ENCODE data around the gene EDNRA.

EDNRA gene

GRCh38 chr4:147496500-147496899 is 15.6 kb downstream of the EDNRA start:
- DNase-seq (ENCODE audit: low read depth in 1 of 2, low spot score in 1 of 2), result no peak

- no peak for DNase-seq (ENCODE audit: low read depth in 1 of 2, low spot score in 1 of 2)
These were observed 17.2 kb downstream of the EDNRA start for GRCh38 chr4:147498031-147498660.

GRCh38 chr4:147508346-147508745 is 27.4 kb downstream of the EDNRA start:
- DNase-seq (ENCODE audit: low read depth in 1 of 2, low spot score in 1 of 2), result no peak

GRCh38 chr4:147509386-147509785 is 28.5 kb downstream of the EDNRA start:
- DNase-seq (ENCODE audit: low read depth in 1 of 2, low spot score in 1 of 2), result no peak

- DNase-seq (ENCODE audit: low read depth in 1 of 2, low spot score in 1 of 2), result no peak
These were observed 30.2 kb downstream of the EDNRA start for GRCh38 chr4:147510962-147511668.

GRCh38 chr4:147513091-147513490 is 32.2 kb downstream of the EDNRA start:
- no peak for DNase-seq (ENCODE audit: low read depth in 1 of 2, low spot score in 1 of 2)

GRCh38 chr4:147513952-147514351 is 33.1 kb downstream of the EDNRA start:
- no peak for DNase-seq (ENCODE audit: low read depth in 1 of 2, low spot score in 1 of 2)

GRCh38 chr4:147515220-147515936 is 34.5 kb downstream of the EDNRA start:
- DNase-seq (ENCODE audit: low read depth in 1 of 2, low spot score in 1 of 2), result no peak

- DNase-seq (ENCODE audit: low read depth in 1 of 2, low spot score in 1 of 2), result no peak
These were observed 35.2 kb downstream of the EDNRA start for GRCh38 chr4:147516133-147516532.

- DNase-seq (ENCODE audit: low read depth in 1 of 2, low spot score in 1 of 2), result no peak
These were observed 37.2 kb downstream of the EDNRA start for GRCh38 chr4:147518086-147518485.

GRCh38 chr4:147518846-147519767 is 38.2 kb downstream of the EDNRA start:
- DNase-seq (ENCODE audit: low read depth in 1 of 2, low spot score in 1 of 2), result no peak

GRCh38 chr4:147524601-147525000 is 43.7 kb downstream of the EDNRA start:
- DNase-seq (ENCODE audit: low read depth in 1 of 2, low spot score in 1 of 2), result no peak

- no peak for DNase-seq (ENCODE audit: low read depth in 1 of 2, low spot score in 1 of 2)
These were observed 44.8 kb downstream of the EDNRA start for GRCh38 chr4:147525494-147526271.

- no peak for DNase-seq (ENCODE audit: low read depth in 1 of 2, low spot score in 1 of 2)
These were observed 45.4 kb downstream of the EDNRA start for GRCh38 chr4:147526272-147526654.

- no peak for DNase-seq (ENCODE audit: low read depth in 1 of 2, low spot score in 1 of 2)
These were observed 47.2 kb downstream of the EDNRA start for GRCh38 chr4:147528054-147528453.

- DNase-seq (ENCODE audit: low read depth in 1 of 2, low spot score in 1 of 2), result no peak
These were observed 49.2 kb downstream of the EDNRA start for GRCh38 chr4:147530134-147530533.

- no peak for DNase-seq (ENCODE audit: low read depth in 1 of 2, low spot score in 1 of 2)
These were observed 49.8 kb downstream of the EDNRA start for GRCh38 chr4:147530723-147531122.

GRCh38 chr4:147532896-147533295 is 52.0 kb downstream of the EDNRA start:
- no peak for DNase-seq (ENCODE audit: low read depth in 1 of 2, low spot score in 1 of 2)

- no peak for DNase-seq (ENCODE audit: low read depth in 1 of 2, low spot score in 1 of 2)
These were observed 52.4 kb downstream of the EDNRA start for GRCh38 chr4:147533331-147533730.

- no peak for DNase-seq (ENCODE audit: low read depth in 1 of 2, low spot score in 1 of 2)
These were observed 54.2 kb downstream of the EDNRA start for GRCh38 chr4:147535124-147535523.

All from stimulated activated CD4-positive, alpha-beta T cell treated with anti-CD3 and anti-CD28 coated beads, Interleukin-15, amount 100 ng/mL, for 1 hour (primary cell).